ENCODE data around the gene KRT84. TPM values are rescaled to one million over a fixed set of nuclear protein-coding genes. Genes with fewer than 3 reads are reported as not detected.

The KRT84 gene
- total RNA-seq, 3 donors from 2014 or later (not counting 1 experiment from before 2014, with no cell fraction given), result not detected

- no peaks in the 10 kb centered on the region for H3K36me3 Mint-ChIP-seq
- no peaks in the 10 kb centered on the region for H3K9me3 ChIP-seq (ENCODE audit: control insufficient read depth, insufficient read depth, low read length)
- DNase-seq (no peak), ATAC-seq (no peak)
- H3K9me3 Mint-ChIP-seq, result no peaks in the 10 kb centered on the region
- H3K27me3 Mint-ChIP-seq (ENCODE audit: low read depth in 2 of 2), result peaks cover 21 to 35% of the 10 kb centered on the region in 2 donors
- no peak overlapping the region for H3K27ac Mint-ChIP-seq
- H3K27me3 ChIP-seq (ENCODE audit: control insufficient read depth, insufficient read depth, low read length), result no peaks in the 10 kb centered on the region
- peaks cover 10 to 12% of the 10 kb centered on the region in 2 donors for H3K4me1 Mint-ChIP-seq
- H3K36me3 ChIP-seq (ENCODE audit: control insufficient read depth, insufficient read depth, low read length), result no peaks in the 10 kb centered on the region
- no peaks in the 10 kb centered on the region for H3K4me1 ChIP-seq (ENCODE audit: control insufficient read depth, insufficient read depth, low read length)
- H3K27ac ChIP-seq (ENCODE audit: low read length), result no peak overlapping the region
- no peak for TF ChIP-seq CTCF (IDR thresholded peaks at IDR 0.05)
- H3K4me3 Mint-ChIP-seq, result no peak overlapping the region
- H3K4me3 ChIP-seq (ENCODE audit: low read length), result no peak overlapping the region
- intact Hi-C loops (cut with micrococcal nuclease), result no loop called here
- WGBS (ENCODE audit: insufficient coverage), result 86% methylated on average over 4 of the region's 4 CpGs
These were observed 33.2 kb upstream of the KRT84 start for GRCh38 chr12:52418576-52419110.

GRCh38 chr12:52417740-52418139 is 32.3 kb upstream of the KRT84 start:
- H3K4me1 Mint-ChIP-seq, result peaks cover 10 to 12% of the 10 kb centered on the region in 2 donors
- no peaks in the 10 kb centered on the region for H3K4me1 ChIP-seq (ENCODE audit: control insufficient read depth, insufficient read depth, low read length)
- H3K36me3 Mint-ChIP-seq, result no peaks in the 10 kb centered on the region

GRCh38 chr12:52416795-52417194 is 31.3 kb upstream of the KRT84 start:
- TF ChIP-seq CTCF (IDR thresholded peaks at IDR 0.05), result no peak
- no peaks in the 10 kb centered on the region for H3K36me3 ChIP-seq (ENCODE audit: control insufficient read depth, insufficient read depth, low read length)
- H3K27me3 ChIP-seq (ENCODE audit: control insufficient read depth, insufficient read depth, low read length), result no peaks in the 10 kb centered on the region
- 91% methylated on average over 1 of the region's 1 CpG for WGBS (ENCODE audit: insufficient coverage)
- no peak overlapping the region for H3K4me3 Mint-ChIP-seq
- no peaks in the 10 kb centered on the region for H3K9me3 ChIP-seq (ENCODE audit: control insufficient read depth, insufficient read depth, low read length)
- no peak overlapping the region for H3K4me3 ChIP-seq (ENCODE audit: low read length)
- H3K27ac Mint-ChIP-seq, result no peak overlapping the region
- no peaks in the 10 kb centered on the region for H3K36me3 Mint-ChIP-seq
- DNase-seq, result no peak
- intact Hi-C loops (cut with micrococcal nuclease), result no loop called here
- H3K27ac ChIP-seq (ENCODE audit: low read length), result no peak overlapping the region
- no peak for ATAC-seq
- no peaks in the 10 kb centered on the region for H3K4me1 ChIP-seq (ENCODE audit: control insufficient read depth, insufficient read depth, low read length)
- no peaks in the 10 kb centered on the region for H3K9me3 Mint-ChIP-seq
- peaks cover 8 to 31% of the 10 kb centered on the region in 2 donors for H3K27me3 Mint-ChIP-seq (ENCODE audit: low read depth in 2 of 2)
- peaks cover 10 to 12% of the 10 kb centered on the region in 2 donors for H3K4me1 Mint-ChIP-seq

More at GRCh38 chr12:52417740-52418139, 32.3 kb upstream of the KRT84 start:
- Histone ChIP-seq H3K9me3 (ENCODE audit: control insufficient read depth, insufficient read depth, low read length) (no peaks in the 10 kb centered on the region), H3K36me3 (ENCODE audit: control insufficient read depth, insufficient read depth, low read length) (no peaks in the 10 kb centered on the region), H3K27me3 (ENCODE audit: control insufficient read depth, insufficient read depth, low read length) (no peaks in the 10 kb centered on the region), H3K27ac (ENCODE audit: low read length) (no peak overlapping the region), H3K4me3 (ENCODE audit: low read length) (no peak overlapping the region)
- intact Hi-C loops (cut with micrococcal nuclease), result no loop called here
- Mint-ChIP-seq H3K27me3 (ENCODE audit: low read depth in 2 of 2) (peaks cover 13 to 33% of the 10 kb centered on the region in 2 donors), H3K4me3 (no peak overlapping the region), H3K9me3 (no peaks in the 10 kb centered on the region), H3K27ac (no peak overlapping the region)
- DNase-seq (no peak), ATAC-seq (no peak)
- WGBS (ENCODE audit: insufficient coverage), result 69% methylated on average over 2 of the region's 2 CpGs
- no peak for TF ChIP-seq CTCF (IDR thresholded peaks at IDR 0.05)
